GM18519 (cell line): ENCODE measurements around the gene WIPF2.

Source experiments
- ATAC-seq: cut with Tn5 transposase; IDR thresholded peaks from one replicate; pipeline ENCODE4 v1.9.1; 2021; ENCODE audit warnings: mild to moderate bottlenecking, moderate library complexity; ENCODE audit not compliant: unreplicated experiment, low FRiP score

The WIPF2 gene

DNA sequence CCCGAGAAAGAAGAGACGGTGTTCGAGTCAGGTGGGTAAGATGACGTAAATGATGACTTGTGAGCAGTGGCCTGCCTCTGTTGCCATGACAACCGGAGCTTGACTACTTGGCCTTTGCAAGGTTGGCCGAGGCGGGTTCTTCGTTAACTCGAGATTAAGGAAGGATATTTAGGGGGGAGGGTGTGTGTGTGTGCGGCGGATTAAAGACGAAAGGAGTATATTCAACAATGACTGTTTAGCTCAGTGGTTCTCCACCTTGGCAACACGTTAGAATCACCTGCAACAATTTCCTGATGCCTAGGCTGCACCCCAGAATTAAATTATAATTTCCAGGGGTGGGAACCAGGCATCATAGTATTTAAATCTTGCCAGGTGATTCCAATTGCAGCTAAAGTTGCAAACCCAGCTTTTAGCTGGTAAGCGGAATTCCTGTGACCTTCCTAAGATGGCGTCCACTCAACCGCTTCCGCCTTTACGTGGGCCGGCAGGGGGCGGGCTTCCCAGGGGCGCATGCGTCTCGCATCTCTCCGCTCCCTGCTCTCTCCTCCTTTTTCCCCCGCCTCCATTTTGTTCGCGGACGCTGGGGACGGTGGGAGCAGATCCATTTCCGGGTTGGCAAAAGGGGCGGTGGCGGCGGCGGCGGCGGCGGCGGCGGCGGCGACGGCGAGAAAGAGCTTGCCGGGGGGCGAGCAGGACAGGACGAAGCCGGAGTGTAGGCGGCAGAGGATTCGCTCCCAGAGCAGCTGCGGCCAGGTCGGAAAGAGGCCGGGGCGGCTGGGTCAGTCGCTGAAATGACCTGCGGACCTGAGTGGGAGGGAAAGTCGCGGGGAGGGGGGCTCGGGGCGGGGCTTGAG is at the start of gene WIPF2:
TSS of gene WIPF2 (plus strand) at position 565 of the 854 bp plus-strand sequence. CDS start 37,156 bp downstream, outside the sequence.
- no peak for ATAC-seq

DNA sequence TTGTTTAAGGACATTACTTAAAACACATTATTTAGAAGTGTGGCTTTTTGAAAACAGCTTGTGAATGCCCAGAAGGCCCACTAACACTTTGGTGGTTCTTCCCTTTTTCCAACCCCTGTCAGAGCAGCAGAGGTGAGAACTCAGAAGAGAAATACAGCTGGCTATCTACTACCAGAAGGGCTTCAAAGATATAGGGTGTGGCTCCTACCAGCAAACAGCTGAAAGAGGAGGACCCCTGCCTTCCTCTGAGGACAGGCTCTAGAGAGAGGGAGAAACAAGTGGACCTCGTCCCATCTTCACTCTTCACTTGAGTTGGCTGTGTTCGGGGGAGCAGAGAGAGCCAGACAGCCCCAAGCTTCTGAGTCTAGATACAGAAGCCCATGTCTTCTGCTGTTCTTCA is 48.8 kb upstream of the WIPF2 start:
- ATAC-seq: no peak

- ATAC-seq: no peak
These were observed 47.4 kb upstream of the WIPF2 start for GRCh38 chr17:40171750-40172149.

DNA sequence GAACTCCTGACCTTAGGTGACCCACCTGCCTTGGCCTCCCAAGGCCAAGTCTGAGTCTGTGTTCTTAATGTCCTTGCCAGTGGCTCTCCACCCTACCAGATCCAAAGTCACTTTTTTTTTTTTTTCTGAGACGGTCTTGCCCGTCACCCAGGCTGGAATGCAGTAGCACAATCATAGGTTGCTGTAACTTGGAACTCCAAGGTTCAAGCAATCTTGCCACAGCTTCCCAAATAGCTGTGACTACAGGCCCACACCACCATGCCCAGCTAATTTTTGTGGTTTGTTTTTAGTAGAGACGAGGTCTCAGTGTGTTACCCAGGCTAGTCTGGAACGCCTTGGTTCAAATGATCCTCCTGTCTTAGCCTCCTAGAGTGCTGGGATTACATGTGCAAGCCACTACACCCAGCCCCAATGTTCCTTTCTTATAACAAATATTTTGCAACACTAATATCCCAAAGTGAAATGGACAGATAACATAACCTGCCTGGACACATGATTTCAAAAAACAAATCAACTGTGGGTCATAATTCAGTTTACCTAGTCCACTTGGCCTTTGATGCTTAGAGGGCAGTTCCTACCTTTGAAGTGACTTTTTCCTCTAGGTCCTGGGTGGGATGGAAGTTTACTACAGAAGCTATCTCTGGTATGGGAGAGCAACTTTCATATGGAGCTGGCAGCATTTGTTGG is 45.9 kb upstream of the WIPF2 start:
- no peak for ATAC-seq

GRCh38 chr17:40173778-40174135 is 45.3 kb upstream of the WIPF2 start:
- no peak for ATAC-seq

DNA sequence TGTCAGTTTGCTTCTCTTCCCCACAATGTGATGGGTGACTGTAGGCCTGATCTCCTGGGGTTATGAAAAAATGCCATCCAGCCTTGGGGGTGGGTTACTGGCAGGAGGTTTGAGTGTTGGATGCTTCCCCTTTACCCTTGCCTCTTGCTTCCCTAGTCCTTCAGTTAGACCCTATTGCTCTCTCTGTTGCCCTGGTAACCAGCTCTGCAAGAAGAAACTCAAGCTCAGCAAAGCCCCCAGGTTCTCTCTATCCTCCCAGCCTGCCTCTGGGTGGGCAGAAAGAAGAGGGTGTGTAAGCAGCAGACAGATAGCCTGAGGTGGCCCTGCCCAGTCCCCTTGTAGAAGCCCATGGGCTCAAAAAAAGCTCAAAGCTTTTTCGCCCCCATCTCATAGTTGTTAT is 44.6 kb upstream of the WIPF2 start:
- no peak for ATAC-seq

- no peak for ATAC-seq
These were observed 43.0 kb upstream of the WIPF2 start for GRCh38 chr17:40175928-40176753.

GRCh38 chr17:40176754-40177110 is 42.4 kb upstream of the WIPF2 start:
- ATAC-seq: no peak

DNA sequence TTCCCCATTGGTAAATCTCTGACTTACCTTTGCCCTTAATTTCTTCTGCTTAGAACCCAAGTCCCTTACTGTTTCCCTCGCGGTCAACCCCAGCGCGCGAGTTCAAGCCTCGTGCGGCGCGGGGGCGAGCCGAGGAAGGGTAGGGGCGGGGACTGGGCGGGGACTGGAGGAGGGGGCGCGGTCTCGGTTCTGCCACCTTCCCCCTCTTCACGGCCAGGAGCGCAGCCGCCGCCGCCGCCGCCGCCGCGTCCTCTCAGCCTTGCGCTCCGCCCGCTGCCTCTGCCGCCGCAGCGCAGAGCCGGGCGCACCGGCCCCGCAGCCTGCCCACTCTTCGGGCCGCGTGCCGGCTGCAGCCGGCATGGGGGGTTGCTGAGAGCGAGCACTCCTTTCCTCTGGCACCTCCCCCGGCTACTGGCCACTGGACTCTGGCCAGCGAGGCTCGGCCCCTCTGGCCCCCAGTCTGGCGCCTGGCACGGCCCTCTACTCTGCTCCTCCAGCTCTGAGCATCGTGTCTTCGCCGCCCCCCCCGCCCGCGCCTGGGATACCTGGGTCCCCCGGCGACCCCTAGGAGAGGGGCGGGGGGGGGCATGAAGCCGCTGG is 41.7 kb upstream of the WIPF2 start, which contains the start of gene RAPGEFL1:
TSS of gene RAPGEFL1 (plus strand) at position 196 of the 600 bp plus-strand sequence. CDS start at position 588, 392 bp downstream.
- no peak for ATAC-seq

- no peak for ATAC-seq
These were observed 41.0 kb upstream of the WIPF2 start for GRCh38 chr17:40178021-40178601.

DNA sequence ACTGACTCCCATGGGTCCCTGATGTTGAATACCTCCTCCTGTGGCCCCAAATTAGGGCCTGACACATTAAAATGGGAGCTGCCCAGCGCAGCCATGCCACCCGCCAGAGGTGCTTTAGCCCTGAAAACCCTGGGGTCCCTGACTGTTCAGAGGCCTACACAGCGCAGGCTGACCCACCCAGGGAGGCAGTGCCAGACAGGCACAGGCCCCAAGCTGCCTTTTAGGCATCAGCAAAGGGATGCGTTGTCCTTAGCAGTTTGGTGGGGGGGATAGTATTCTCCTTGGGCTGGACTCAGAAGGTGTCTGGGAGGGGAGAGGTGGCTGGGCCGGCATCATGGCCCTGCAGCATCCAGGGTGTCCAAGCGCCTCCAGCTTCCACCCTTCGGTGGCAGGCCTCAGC is 40.4 kb upstream of the WIPF2 start:
- ATAC-seq: no peak

GRCh38 chr17:40179923-40180659 is 39.0 kb upstream of the WIPF2 start:
- ATAC-seq: no peak

GRCh38 chr17:40180694-40181093 is 38.4 kb upstream of the WIPF2 start:
- no peak for ATAC-seq

DNA sequence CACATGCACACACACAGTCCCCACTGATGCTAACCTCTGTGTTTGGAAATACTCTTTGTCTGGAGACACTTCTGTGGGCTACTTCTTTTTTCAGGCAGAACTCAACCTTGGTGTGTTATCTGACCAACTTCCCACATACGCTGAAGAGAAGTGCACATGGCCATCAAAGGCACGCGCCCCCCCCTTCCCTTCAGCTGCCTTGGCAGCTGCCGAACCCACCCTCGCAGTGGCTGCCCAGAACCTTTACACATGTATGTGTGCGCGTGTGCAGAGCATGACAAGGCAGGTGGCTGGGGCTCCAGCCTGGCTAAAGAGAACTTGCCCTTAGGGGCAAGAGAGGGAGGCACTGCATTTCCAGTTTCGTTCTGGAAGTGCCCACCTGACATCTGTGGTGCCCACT is 37.9 kb upstream of the WIPF2 start:
- no peak for ATAC-seq

DNA sequence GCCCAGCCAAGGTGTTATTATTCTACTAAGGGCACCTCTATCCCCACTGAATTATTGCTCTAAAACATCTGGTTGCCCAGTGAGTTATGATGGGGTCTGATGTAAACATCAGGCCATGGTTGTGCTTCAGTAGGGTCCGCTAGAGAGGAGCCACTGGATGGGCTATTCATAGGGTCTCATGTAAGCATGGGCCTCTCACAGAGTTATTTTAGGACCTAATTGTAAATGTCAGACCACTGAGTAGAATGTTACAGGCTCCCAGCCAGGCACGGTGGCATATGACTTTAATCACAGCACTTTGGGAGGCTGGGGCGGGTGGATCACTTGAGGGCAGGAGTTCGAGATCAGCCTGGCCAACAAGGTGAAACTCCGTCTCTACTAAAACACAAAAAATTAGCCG is 36.5 kb upstream of the WIPF2 start:
- ATAC-seq: no peak

- no peak for ATAC-seq
These were observed 31.9 kb upstream of the WIPF2 start for GRCh38 chr17:40187238-40187637.

- no peak for ATAC-seq
These were observed 30.4 kb upstream of the WIPF2 start for GRCh38 chr17:40188694-40189093.

DNA sequence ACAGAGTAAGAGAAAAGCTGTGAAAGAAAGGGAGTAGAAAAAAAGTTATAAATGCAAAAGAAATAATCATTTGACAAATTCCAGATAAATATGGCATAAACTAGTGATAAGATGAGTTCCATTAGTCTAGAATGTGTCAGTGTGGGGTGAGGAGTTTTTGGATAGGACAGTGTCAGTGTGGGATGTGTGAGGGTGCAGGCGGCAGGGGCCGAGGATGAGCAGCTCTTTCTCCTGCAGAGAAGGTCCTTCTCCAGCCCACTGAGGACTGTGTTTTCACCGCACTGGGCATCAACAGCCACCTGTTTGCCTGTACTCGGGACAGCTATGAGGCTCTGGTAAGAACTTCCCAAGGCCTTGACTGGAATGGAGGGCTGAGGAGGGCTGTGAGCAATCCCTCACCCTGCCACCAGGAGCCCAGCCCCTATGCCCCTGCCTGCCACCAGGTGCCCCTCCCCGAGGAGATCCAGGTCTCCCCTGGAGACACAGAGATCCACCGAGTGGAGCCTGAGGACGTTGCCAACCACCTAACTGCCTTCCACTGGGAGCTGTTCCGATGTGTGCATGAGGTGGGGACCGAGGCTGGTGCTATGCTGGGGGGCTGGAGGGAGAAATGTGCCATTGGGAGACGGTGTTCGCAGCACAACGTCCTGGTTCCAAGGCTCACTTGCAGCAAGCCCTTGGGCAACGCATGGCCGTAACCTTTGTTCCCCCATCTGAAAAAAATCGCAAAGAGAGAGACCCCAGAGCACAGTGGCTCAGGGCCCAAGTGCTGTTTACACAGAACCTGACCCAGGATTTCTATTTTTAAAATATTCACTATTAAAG is 28.7 kb upstream of the WIPF2 start:
- no peak for ATAC-seq
